Measurements from ENCODE around the gene NCKAP5.
"Not testable (repeated sequence)": the region's sequence is repeated elsewhere in the genome, so short reads cannot be mapped to it uniquely, and the experiment has no call there.

NCKAP5 gene

DNA sequence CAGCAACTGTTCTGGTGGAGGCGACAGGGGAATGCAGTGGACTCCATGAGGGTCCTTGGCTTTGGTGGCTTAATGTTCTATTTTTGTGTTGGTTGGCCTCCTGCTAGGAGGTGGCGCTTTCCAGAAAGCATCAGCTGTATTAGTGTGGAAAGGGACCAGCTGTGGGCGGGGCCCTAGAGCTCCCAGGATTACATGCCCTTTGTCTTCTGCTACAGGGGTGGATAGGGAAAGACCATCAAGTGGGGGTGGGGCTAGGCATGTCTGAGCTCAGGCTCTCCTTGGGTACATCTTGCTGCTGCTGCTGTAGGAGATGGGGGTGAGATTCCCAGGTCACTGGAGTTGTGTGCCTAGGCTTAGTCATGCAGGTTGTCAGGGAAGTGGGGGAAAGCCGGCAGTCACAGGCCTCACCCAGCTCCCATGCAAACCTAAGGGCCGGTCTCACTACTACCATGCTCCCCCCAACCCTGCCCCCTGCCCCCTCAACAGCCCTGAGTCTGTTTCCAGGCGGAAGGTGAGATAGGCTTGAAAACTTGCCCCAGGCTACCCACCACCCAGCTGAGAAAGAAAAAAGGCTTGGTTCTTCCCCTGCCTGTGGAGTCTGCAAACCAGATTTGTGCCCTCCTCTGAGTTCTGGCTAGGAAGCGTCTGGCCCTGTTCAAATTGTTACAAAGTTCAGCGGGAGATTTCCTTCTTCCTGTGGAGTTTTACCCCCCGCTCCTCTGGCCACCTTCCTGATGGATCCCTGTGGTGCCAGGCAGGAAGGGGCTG lies 756.9 kb downstream of the NCKAP5 start:
- no peak for DNase-seq (ENCODE audit: low read depth, low spot score)

DNA sequence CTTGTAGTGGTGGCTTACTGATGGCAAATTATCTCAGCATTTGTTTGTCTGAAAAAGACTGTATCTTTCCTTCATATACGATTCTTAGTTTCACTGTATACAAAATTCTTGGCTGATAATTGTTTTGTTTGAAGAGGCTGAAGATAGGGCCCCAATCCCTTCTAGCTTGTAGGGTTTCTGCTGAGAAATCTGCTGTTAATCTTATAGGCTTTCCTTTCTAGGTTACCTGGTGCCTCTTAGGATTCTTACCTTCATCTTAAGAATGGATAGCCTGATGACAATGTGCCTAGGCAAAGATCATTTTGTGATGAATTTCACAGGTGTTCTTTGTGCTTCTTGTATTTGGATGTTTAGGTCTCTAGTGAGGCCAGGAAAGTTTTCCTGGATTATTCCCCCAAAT lies 758.3 kb downstream of the NCKAP5 start:
- not testable (repeated sequence) for DNase-seq (ENCODE audit: low read depth, low spot score)

DNA sequence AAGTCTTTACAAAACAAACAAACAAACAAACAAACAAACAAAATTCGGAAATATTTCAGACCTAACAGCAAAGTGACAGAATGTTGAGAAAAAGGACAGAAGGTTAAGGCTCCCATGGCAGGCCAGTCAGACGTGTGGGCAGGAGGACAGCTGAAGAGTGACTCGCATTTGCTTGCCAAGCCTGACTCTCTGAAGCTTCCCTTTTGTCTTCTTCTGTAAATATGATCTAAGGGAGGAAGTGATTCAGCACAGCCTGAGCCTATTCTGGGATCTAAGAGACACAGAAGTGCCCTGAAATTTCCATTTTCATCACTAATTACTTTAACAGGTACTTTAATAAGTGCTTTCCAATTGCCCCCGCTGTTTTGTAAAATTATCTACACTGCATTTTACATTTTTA lies 764.2 kb downstream of the NCKAP5 start:
- no peak for DNase-seq (ENCODE audit: low read depth, low spot score)

DNA sequence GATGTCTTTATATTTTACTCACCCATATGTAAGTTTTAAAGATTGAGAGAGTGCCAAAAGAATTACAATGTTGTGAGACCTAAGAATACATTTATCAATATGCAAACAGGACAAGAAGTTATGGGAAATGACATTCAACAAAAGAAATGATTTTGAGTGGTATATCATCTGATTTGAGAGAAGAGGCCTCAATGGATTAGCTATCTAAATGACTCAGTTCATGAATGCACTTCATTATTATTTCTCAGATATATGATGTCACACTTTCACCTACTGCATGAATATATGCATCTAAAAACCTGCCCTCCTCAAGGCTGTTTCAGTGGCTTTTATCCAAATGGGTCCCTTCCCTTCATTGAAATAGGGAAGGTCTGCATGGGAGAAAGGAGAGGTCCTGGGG lies 769.9 kb downstream of the NCKAP5 start:
- DNase-seq (ENCODE audit: low read depth, low spot score): no peak

DNA sequence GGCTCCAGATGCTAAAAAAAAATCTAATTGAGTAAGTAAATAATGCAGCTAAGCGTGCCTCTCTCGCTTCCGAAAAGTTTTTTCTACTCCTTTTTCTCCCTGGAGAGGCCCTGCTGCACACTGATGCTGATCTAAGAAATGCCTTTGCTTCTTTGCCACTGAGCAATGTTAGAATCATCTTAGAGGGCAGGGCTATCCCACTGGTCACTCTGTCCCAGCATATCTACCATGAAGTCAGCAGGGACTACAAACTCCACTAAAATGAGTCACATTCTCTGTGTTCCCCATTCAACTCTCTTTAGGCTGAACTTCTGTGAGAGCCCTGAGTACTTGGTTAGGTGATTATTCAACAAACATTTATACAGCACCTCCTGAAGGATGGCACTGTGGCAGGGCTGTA lies 770.7 kb downstream of the NCKAP5 start:
- DNase-seq (ENCODE audit: low read depth, low spot score): no peak

DNA sequence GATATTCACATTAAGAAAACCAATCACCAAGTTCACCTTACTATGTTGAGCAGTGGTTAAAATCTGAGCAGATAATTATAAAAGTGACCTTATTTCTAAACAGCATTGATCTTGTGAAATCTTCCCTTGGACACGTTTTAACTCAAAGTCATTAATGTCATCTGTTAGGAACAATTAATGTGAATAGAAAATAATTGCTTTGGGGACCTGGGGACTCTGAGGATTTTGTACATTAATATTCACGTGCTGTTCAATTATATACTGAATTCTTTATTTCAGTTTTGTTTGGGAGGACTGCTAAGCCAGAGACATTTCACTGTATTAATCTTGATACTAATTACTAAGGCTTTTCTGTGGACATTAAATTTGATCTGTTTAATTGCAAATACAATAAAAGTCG lies 771.2 kb downstream of the NCKAP5 start:
- no peak for DNase-seq (ENCODE audit: low read depth, low spot score)

DNA sequence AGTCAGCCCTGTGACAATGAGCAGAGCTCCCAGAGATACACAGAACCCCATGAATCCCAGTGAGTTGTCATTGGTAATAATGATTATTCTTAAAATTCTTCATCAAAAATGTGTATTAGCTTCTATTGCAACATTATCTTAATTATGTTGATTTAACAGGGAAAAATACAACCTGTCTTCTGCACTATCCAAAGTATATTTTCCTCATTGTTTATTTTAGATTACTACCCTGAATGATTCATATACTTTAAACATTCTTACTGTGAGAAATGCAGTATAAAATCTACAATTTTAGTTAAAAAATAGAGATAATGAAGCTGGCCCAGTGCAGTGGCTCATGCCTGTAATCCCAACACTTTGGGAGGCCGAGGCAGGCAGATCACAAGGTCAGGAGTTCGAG lies 773.0 kb downstream of the NCKAP5 start:
- DNase-seq (ENCODE audit: low read depth, low spot score): no peak

DNA sequence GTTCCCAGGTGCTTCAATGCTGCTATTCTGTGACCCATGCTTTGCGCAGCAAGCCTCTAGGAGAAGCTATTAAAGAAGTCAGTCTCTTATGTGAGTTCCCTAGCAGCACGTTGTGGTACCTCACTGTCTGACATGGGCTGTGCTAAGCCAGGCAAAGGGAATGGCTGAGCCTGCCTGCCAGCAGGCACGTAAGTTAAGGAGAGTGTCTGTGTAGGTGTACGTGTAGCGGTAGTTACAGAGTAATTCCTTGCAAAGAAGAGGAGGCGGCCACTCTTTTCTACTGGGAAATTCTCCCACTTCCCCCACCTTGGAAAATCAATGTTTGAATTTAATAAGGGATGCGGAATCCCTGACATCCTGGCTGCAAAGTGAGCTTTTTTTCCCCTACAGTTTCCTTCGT lies 774.7 kb downstream of the NCKAP5 start:
- no peak for DNase-seq (ENCODE audit: low read depth, low spot score)

DNA sequence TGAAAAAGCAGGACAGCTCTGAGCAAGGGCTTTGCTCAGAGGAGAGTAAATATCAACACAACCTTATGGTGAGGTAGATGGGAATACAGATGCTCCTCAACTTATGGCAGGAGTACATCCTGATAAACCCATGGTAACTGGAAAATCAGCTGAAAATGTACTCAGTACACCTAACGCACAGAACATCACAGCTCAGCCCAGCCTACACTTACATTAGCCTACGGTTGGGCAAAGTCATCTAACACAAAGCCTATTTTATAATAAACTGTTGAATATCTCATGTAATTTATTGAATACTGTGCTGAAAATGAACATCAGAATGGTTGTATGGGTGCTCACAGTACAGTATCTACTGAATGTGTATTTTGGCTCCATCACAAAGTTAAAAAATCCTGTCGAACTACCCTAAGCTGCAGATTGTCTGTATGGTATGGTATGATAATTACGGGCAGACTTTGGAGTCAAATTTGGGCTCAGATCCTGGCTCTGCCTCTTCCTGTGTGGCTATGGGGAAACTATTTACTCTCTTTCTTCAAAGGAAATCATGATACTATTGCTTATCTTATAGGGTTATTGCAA lies 778.0 kb downstream of the NCKAP5 start:
- DNase-seq (ENCODE audit: low read depth, low spot score): no peak

DNA sequence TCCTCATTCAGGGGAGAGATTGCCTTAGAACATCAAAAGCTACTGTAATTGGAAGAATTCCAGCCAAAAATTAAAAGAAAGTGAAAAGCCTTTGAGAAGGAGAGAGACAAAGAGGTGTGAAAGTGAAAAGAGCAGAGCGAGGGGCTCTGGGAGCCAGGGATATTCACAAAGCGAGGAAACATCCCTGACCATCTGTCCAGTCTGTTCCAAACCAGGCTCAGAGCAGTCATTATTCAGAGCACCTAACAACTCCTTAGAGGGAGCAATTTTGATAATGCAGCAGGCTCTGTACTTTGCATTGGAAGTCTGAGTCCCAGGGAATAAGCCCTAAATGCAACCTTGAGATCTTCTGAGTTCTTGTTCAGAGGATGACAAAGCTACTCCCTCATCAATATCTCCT lies 779.2 kb downstream of the NCKAP5 start:
- DNase-seq (ENCODE audit: low read depth, low spot score): no peak

DNA sequence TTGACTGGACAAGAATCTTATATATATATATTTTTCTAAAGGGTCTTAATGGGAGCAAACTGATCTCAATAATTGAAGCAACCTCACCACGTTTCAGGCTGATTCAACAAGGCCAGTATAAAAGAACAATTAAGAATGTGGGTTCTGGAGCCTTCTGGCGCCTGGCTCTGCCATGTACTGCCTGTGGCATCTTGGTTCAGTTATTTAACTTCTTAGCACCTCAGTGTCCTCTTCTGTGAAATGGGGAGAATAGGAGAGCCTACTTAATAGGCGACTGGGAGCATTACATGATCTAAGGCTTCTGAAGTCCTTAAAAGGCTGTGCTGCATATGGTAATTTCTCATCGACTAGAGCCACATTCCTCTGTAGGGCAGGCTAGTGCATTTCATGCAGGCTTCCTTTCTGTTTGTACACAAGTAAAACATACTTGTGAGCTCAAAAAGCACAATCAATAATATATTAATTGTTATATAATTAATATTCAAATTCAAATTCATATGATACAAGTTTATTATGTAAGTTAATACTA lies 779.9 kb downstream of the NCKAP5 start:
- no peak for DNase-seq (ENCODE audit: low read depth, low spot score)

DNA sequence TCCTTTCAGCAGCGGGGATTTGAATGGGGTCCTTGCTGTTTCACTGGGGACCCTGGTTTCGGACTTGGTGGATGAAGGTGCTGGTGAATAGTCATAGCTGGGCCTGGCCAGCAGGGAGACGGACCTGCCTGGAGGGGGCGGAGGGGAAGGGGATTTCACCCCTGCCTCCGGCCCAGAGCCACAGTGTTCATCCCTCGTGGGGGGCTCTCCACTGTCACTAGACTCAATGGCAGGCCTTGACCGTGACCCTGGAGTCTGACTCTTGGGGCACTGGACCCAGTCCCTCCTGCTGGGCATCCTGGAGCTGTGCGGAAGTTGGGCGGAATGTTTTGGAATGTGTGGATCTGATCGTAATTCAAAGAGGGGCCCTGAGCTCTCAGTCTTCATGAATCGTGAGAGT lies 784.4 kb downstream of the NCKAP5 start:
- no peak for DNase-seq (ENCODE audit: low read depth, low spot score)

DNA sequence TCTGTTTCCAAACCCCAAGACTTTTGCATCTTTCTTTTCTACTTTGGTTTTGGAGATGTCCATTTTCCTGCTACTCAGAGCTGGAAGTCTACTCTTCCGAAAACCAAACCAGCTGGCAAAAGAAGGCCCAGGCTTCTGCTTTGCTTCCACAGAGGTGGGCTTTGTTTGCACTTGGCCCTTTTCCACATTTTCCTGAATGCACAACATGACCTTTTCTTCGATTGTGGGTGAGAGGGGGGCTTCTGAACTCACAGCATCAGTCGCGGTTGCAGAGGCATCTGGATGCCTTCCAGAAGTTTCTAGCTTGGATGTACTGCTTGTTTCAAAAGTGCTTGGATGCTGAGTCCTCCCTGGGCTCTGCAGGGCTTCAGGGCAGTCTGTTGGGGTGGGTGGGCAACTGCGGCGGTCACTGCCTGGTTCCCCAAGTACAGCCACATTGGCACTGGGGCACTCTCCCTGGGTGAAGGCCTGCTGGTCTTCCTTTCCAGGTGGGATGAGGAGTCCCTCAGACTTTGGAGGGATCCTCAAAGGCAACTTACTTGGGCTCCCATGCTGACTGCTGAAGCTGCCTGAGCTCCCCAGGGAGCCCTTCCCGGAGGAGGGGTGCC lies 786.0 kb downstream of the NCKAP5 start:
- DNase-seq (ENCODE audit: low read depth, low spot score): no peak

DNA sequence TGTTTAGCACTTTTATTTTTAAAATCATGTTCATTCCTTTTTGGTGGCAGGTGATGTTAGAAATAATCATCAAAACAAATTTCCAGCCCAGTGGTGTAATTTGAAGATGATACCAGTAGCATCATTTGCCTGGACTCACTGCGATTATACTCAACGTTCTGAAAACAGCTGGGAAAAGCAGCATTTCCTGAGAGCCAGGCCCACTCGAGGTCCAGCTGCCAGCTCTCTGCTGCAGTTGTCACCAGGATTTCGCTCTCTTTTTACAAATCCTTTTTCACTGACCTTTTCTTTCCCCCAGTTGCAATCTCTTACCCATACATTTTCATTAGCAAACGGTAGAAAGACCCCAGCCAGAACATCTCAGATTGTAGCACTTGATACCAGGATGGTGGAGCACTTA lies 787.6 kb downstream of the NCKAP5 start:
- no peak for DNase-seq (ENCODE audit: low read depth, low spot score)

DNA sequence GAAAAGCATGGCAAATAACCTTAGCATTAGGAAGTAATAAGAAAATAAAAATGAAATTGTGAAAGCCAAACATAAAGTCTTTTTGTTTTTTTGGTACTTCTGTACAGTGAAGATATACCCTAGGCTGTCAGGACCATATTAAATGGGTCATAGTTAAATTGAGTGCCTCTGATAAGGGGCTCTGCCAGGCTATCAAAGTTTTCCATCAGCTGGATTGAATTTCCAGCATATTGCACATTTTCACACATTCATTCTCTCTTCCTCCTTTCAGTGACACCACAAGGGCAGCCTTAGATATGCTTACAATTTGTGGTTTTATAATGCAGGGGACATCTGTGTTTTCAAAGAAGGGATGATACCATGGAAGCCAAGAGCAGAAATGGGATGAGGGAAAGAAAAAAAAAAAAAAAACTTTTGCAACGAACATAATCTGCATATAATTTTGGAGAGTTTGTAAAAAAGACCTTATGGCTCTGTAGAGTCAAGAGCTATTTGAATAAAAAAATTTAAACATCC lies 789.0 kb downstream of the NCKAP5 start:
- no peak for DNase-seq (ENCODE audit: low read depth, low spot score)

DNA sequence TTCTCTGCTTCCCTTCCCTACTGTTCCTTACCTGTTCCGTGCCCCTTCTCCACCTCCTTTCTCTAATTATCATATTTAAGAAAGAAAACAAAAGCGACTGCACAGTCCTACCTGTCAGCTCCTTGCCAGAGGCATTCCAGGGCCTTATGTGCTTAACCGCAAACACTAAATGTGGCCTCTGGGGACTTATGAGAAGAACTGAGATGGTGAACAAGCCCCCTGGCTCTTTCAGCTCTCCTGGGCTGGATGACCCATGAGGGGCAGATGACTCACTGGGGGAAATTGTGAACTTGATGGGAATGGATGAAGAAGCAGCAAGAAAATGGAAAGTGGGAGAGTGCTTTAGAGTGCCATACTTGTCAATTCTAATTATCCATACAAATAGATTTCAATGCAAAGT lies 792.0 kb downstream of the NCKAP5 start:
- DNase-seq (ENCODE audit: low read depth, low spot score): no peak

DNA sequence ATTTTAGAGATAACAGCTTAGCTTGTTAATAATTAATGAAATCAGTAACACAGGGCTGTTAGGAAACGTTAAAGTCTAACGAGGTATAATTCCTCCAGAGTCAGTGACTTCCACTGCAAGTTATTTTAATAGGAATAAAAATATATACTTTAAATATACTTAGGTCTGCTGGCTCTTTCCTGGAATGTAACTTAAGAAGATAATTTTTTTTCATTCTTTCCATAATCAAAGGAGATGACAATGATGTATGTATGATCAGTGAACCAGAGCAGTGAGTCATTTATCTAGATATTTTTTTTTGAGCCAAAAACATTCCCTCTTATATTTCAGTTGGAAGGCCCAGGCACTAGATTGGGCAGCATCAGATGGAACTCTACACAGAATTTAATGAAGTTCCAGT lies 794.1 kb downstream of the NCKAP5 start:
- no peak for DNase-seq (ENCODE audit: low read depth, low spot score)

DNA sequence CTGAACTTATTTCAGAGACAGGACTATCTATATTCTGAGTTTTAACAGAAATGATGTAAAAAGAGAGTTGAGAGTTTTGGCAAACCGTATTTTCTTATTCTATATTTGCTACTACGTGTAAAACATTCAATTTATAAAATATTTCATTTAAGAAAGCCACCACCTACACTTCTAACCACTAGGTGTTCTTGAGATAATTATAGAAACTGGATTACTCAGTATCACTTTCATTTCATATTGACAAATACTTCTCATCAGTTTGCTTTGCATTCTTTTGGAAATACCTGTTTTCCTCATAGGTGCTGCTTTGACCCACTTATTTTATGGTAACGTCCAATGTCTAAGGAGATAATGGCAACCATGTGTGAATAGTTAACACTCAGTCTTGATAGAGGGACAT lies 794.9 kb downstream of the NCKAP5 start:
- no peak for DNase-seq (ENCODE audit: low read depth, low spot score)

DNA sequence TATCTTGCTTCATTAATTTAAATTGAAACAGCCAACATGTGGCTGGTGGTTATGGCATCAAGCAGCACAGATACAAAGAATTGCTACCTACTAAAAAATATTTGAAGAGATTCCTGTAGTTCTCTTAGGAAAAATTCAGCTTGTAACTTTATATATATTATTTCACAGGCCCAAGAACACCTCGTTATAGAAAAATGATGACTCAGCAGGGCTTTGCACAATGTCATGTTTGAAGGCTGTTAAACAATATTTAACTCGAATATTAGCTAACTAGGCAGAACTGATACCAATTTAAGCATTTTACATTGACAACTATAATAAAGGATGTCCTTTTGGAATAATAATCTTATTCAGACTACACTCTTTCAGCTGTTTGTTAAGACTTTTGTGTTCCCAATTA lies 795.9 kb downstream of the NCKAP5 start:
- DNase-seq (ENCODE audit: low read depth, low spot score): no peak

DNA sequence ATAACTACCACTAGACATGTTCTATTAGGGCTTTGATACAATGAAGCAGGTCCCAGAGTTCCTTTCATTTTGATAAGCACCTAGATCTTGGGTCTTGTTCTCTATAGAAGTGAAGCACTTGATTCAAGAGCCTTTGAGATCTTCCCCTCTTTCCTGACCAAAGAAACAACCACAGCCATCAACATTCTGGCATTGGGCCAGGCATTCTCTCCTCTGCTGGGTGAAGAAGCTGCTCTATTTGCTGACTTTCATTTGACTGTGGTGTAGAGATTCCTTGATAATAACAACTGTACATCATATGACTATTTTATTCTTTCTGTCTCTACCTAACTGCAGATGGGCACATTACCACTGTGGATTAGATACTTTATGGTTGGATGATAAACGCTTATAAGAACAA lies 801.7 kb downstream of the NCKAP5 start:
- no peak for DNase-seq (ENCODE audit: low read depth, low spot score)

DNA sequence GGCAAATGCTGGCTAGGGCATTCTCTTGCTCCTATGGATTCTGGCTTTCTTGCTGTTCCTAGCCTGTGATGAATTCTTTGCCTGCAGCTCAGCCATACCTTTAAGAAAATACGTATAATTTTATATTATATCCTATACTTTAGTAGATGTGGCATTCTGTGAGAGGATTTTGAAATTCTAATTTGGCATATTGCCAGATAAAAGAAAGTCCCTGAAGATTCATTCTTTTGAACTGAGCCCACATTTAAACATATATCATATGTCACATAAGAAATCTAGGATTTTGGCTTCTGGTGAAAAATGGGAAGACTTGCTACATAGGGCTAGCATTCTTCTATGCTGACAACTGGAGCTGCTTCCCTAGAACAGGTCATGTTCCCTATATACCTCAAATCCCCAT lies 806.8 kb downstream of the NCKAP5 start:
- DNase-seq (ENCODE audit: low read depth, low spot score): no peak

DNA sequence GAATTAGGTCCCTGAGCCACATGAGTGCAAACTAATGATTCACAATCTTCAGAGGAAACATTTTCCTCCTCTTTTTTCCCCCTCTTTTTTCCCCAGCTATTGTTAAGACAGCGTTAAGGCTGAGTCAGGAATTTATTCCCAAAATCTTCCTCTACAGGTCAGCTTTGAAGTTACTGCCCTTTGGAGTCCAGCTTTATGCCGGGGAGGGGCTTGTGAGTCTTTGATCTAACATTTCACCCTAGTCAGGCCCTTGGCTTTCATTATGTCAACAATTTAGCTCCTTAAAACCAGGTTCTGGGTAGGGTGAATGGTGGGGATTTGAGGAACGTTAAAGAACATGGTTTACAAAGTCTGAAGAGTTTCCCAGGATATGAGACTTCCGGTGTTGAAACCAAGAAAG lies 807.3 kb downstream of the NCKAP5 start:
- DNase-seq (ENCODE audit: low read depth, low spot score): no peak

DNA sequence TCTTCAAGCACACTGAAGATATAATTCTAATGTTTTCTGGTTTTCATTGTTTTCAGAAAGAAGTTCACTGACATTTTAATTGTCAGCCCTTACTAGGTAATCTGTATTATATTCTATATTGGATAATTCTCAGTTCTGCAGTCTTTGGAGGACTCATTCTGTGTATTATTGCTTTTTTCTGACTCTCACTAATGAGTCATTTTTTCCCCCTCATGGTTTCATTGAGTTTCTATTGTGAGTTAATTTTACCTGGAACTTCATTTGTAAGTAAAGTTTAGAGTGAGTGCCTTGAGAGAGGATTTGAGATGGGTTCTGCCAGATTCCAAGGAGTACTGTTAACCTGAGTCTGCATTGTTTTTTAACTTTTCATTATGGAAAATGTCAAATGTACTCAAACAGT lies 807.9 kb downstream of the NCKAP5 start:
- no peak for DNase-seq (ENCODE audit: low read depth, low spot score)
